Cardiac fibroblast (primary cell): ENCODE data around the gene RYR3.
A peak's percentile ranks its signal among the peaks of the same experiment; 100 is the strongest.

ENCODE experiments used
- DNase-seq, 2 donors: peaks; one replicate each; pipeline versions ENCODE4 v3.0.0 to v3.0.0-alpha.2; 2010; ENCODE audit warnings: low read depth in 2 of 2
- H3K4me3 ChIP-seq, 2 donors: replicated peaks in 1 of 2; 1 replicate in 1 of 2; 2 replicates in 1 of 2; pipeline ENCODE4 v1.5.1; 2011; ENCODE audit warnings: low read depth in 2 of 2, low read length in 2 of 2, mild to moderate bottlenecking in 2 of 2, moderate library complexity in 1 of 2
- TF ChIP-seq, protein P1 (sequence below): IDR thresholded peaks from one replicate; pipeline ENCODE4 v1.5.1; 2011; ENCODE audit warnings: low read depth, mild to moderate bottlenecking, low read length, inconsistent platforms

Gene RYR3

DNA sequence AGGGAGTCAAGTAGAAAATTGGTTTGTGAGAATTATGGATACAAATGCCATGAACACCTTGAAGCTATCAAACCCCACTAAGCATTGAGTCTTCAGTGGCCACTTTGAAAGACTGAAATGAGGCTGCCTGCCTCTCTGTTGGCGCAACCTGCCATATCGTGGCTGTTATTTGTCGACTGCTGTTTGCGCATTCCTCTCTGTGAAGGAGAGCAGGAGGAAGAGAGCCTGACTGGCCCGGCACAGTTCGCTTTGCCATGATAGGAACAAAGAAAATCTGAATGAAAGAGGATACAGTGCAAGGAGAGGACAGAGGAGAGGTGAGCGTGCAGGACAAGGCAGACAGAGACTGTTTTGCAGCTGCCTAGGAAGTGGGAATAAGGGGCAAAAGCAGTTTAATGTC, 289.4 kb downstream of the RYR3 start:
- DNase-seq: no peak
- no peak overlapping the region for H3K4me3 ChIP-seq
- TF ChIP-seq, protein P1, sequence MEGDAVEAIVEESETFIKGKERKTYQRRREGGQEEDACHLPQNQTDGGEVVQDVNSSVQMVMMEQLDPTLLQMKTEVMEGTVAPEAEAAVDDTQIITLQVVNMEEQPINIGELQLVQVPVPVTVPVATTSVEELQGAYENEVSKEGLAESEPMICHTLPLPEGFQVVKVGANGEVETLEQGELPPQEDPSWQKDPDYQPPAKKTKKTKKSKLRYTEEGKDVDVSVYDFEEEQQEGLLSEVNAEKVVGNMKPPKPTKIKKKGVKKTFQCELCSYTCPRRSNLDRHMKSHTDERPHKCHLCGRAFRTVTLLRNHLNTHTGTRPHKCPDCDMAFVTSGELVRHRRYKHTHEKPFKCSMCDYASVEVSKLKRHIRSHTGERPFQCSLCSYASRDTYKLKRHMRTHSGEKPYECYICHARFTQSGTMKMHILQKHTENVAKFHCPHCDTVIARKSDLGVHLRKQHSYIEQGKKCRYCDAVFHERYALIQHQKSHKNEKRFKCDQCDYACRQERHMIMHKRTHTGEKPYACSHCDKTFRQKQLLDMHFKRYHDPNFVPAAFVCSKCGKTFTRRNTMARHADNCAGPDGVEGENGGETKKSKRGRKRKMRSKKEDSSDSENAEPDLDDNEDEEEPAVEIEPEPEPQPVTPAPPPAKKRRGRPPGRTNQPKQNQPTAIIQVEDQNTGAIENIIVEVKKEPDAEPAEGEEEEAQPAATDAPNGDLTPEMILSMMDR: no peak

DNA sequence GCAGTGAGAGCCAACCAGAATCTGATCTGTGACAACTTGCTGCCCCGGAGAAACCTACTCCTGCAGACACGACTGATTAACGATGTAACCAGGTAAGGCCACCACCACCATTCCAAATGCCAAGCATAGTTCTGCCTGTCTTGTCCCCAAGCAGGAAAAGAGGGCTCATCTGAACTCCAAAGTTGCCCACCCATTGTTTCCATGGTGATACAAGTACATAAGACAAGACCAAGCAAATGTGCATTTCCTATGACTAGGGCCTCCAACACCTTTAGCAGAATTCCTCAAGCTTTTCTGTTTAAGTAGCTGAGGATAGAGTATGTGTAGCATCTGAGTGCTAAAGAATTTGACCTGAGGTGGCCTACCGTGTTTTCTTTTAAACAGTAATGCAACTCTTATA, 290.7 kb downstream of the RYR3 start:
- H3K4me3 ChIP-seq: no peak overlapping the region
- TF ChIP-seq, protein P1: no peak
- DNase-seq: no peak

DNA sequence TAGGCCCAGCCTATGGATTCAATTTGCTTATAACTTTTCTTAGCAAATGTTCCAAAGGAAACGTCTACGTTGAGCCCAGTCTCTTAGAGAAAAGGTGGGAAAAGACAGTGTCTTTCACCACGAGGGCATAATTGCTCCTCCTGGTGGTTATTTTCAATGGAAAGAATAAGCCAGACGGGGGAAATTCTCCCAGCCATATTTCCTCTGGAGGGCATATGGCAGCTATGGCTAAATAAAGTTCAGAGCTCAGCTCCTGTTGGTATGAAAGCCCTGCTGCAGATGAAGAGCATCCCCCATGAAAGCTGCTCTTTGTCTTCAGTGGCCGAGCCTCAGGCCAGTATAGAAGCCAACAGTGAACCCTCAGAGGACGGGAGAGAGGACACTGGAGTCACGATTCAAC, 297.9 kb downstream of the RYR3 start:
- TF ChIP-seq, protein P1: peak; percentile 9

DNA sequence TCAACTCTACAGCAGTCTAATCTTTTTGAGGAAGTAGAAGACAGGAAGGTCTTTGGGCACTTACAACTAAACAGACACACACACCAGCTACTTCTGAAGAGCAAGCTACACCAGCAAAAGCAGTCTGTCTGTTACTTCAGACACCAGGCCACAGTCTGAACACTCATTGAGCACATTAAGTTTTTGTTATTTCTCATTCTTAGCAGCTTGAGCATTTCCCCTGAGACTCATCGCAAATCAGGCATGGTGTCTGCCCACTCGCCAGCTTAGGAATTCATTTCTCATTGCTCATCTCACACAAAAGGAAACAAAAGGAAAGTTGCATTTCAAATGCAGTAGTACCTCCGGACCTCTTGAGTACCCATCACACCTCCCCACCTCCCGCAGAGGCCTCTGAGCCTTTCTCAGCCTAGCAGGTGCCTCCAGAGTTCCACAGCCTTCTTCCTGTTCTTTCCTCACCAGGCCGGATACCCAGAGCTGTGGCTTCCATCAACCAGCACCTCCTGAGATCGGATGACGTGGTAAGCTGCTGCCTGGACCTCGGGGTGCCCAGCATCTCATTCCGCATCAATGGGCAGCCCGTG, 302.0 kb downstream of the RYR3 start:
- no peak overlapping the region for H3K4me3 ChIP-seq
- DNase-seq: peak in 1 of 2 donors; percentile 9

More for the DNA sequence above, 297.9 kb downstream of the RYR3 start:
- DNase-seq: no peak
- H3K4me3 ChIP-seq: no peak overlapping the region

DNA sequence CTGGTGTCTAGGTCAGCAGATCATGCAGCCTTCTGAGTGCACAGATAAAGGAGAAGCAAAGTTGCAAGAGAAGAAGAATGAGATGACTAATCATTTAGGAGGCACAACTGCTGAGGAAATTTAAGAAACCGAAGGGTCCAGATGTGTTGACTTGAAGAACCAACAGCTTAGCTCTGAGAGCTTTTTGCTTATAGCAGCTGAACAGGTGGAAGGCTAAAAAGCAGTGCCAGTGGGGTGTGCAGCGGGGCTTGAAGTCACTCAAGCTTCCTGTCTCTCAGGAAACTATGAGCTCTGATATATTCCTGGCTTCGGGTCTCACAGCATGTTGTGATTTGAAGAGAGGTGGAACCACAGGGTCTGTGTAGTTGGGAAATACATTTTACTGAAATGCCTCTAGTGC, 305.7 kb downstream of the RYR3 start:
- TF ChIP-seq, protein P1: no peak
- no peak for DNase-seq
- H3K4me3 ChIP-seq: no peak overlapping the region

More for the DNA sequence above, 302.0 kb downstream of the RYR3 start:
- TF ChIP-seq, protein P1: no peak

DNA sequence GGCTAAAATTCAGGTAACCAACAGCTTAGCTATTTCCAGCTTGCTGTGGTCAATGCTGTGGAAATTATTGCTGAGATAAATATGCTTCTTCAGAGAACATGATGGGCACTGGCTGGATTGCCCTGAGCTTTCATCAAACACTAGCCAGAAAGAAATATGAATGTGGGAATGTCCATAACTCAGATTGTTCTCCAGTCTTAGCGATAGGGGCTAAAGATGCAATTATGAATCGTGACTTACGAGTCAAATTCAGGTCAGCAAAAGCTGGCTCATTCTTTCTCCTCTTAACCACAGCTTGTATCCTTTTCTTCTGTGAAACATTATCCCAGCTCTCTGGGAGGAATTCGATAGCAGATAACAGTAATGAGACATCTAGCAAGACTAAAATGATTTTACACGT, 307.6 kb downstream of the RYR3 start:
- no peak overlapping the region for H3K4me3 ChIP-seq
- DNase-seq: peak in 1 of 2 donors; percentile 23
- TF ChIP-seq, protein P1: no peak

DNA sequence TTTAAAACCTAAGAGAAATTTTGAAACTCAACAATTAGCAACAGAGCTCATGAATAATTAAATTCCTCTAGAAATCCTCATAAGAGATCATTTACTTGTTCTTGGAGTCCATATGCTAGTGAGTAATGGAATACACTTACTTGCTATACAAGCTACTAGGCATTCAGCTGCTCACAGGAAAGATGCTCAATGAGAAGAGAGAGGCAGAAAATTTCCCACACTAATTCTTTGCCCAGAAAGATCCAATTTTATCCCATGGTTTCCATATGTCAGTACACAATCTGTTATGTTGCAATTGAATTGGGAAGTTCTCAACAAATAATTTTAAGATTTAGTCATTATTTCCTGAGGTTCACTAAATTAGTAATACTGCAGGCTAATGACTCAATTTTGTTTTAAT, 310.4 kb downstream of the RYR3 start:
- H3K4me3 ChIP-seq: no peak overlapping the region
- DNase-seq: peak; percentile 6 to 8
- TF ChIP-seq, protein P1: no peak
